ENCODE data around the gene LAMA3. TPM values are rescaled to one million over a fixed set of nuclear protein-coding genes. Genes with fewer than 3 reads are reported as not detected.

Gene LAMA3
- total RNA-seq, 2 donors from 2014 or later: 0.58 to 1.3 TPM

DNA sequence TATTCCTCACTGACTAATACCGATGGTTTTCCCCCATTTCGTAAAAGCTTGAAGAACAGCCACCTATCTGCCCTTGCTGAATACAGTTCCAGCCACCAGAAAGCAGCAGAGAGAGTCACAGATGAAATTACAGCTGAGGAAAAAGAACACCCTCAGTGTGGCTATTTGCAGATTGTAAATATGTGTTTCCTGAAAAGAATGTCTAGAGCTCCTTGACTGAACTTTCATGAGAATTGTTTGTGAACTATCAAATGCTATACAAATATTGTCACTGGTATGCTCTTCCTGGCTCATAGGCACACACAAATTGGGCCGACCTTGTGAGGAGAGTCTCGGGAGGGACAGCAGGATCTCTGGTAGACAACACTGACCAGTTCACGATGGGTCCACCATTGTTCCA lies 267.2 kb downstream of the LAMA3 start:
- TF ChIP-seq, protein P1, sequence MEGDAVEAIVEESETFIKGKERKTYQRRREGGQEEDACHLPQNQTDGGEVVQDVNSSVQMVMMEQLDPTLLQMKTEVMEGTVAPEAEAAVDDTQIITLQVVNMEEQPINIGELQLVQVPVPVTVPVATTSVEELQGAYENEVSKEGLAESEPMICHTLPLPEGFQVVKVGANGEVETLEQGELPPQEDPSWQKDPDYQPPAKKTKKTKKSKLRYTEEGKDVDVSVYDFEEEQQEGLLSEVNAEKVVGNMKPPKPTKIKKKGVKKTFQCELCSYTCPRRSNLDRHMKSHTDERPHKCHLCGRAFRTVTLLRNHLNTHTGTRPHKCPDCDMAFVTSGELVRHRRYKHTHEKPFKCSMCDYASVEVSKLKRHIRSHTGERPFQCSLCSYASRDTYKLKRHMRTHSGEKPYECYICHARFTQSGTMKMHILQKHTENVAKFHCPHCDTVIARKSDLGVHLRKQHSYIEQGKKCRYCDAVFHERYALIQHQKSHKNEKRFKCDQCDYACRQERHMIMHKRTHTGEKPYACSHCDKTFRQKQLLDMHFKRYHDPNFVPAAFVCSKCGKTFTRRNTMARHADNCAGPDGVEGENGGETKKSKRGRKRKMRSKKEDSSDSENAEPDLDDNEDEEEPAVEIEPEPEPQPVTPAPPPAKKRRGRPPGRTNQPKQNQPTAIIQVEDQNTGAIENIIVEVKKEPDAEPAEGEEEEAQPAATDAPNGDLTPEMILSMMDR (conservative IDR thresholded peaks at IDR 0.05): no peak
- H3K9me3 ChIP-seq (ENCODE audit: control insufficient read depth, low read length): no peaks in the 10 kb centered on the region
- no peak overlapping the region for H3K9ac ChIP-seq (ENCODE audit: extremely low read depth, low read length, poor library complexity, severe bottlenecking)
- no peaks in the 10 kb centered on the region for H3K36me3 Mint-ChIP-seq (ENCODE audit: low read depth)
- H3K27ac Mint-ChIP-seq: no peak overlapping the region
- DNase-seq: no peak
- H3K4me1 ChIP-seq (ENCODE audit: control insufficient read depth, insufficient read depth, low read length): no peaks in the 10 kb centered on the region
- H3K27me3 ChIP-seq (ENCODE audit: control insufficient read depth, insufficient read depth, low read length, poor library complexity, severe bottlenecking): no peaks in the 10 kb centered on the region
- H3K4me3 ChIP-seq (ENCODE audit: low read length): no peak overlapping the region
- H3K27me3 Mint-ChIP-seq (ENCODE audit: insufficient read depth): no peaks in the 10 kb centered on the region
- no peaks in the 10 kb centered on the region for H3K36me3 ChIP-seq (ENCODE audit: control insufficient read depth, insufficient read depth, low read length)
- no peak overlapping the region for H3K4me3 Mint-ChIP-seq
- H3K4me1 Mint-ChIP-seq: peaks cover 4% of the 10 kb centered on the region
- no peaks in the 10 kb centered on the region for H3K9me3 Mint-ChIP-seq
- no peak overlapping the region for H3K27ac ChIP-seq (ENCODE audit: low read depth, low read length)
- WGBS, 2 experiments (ENCODE audit: insufficient coverage in 1 of 2, insufficient read length in 1 of 2): 94 to 100% methylated on average over 5 of the region's 5 CpGs

DNA sequence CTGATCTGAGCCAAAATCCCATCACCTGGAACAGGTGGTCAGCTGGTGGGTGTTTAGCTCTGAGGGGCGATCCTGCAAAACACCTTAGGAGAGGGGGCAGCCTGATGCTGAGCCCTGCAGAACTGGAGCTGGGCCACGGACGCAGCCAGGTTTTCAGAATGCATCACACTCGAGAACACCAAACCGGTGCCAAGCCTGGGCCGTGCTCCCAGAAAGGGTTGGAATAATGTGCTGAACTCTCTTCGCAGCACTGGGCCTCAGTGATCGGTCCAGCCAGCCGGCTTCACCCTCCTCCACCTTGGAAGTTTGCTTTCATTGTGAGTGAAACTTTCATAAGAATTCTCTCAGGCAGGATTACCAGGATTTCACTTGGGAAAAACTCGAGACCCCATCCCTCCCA lies 268.8 kb downstream of the LAMA3 start:
- Histone ChIP-seq H3K27me3 (ENCODE audit: control insufficient read depth, insufficient read depth, low read length, poor library complexity, severe bottlenecking) (no peaks in the 10 kb centered on the region), H3K4me3 (ENCODE audit: low read length) (no peak overlapping the region), H3K36me3 (ENCODE audit: control insufficient read depth, insufficient read depth, low read length) (no peaks in the 10 kb centered on the region), H3K9me3 (ENCODE audit: control insufficient read depth, low read length) (no peaks in the 10 kb centered on the region), H3K27ac (ENCODE audit: low read depth, low read length) (no peak overlapping the region), H3K4me1 (ENCODE audit: control insufficient read depth, insufficient read depth, low read length) (no peaks in the 10 kb centered on the region), H3K9ac (ENCODE audit: extremely low read depth, low read length, poor library complexity, severe bottlenecking) (no peak overlapping the region)
- H3K4me1 Mint-ChIP-seq: no peaks in the 10 kb centered on the region
- H3K4me3 Mint-ChIP-seq: no peak overlapping the region
- no peak overlapping the region for H3K27ac Mint-ChIP-seq
- WGBS, 2 experiments (ENCODE audit: insufficient coverage in 1 of 2, insufficient read length in 1 of 2): 90 to 91% methylated on average over 9 to 10 of the region's 10 CpGs
- H3K9me3 Mint-ChIP-seq: no peaks in the 10 kb centered on the region
- TF ChIP-seq, protein P1 (conservative IDR thresholded peaks at IDR 0.05): no peak
- no peak for DNase-seq
- no peaks in the 10 kb centered on the region for H3K27me3 Mint-ChIP-seq (ENCODE audit: insufficient read depth)
- no peaks in the 10 kb centered on the region for H3K36me3 Mint-ChIP-seq (ENCODE audit: low read depth)

DNA sequence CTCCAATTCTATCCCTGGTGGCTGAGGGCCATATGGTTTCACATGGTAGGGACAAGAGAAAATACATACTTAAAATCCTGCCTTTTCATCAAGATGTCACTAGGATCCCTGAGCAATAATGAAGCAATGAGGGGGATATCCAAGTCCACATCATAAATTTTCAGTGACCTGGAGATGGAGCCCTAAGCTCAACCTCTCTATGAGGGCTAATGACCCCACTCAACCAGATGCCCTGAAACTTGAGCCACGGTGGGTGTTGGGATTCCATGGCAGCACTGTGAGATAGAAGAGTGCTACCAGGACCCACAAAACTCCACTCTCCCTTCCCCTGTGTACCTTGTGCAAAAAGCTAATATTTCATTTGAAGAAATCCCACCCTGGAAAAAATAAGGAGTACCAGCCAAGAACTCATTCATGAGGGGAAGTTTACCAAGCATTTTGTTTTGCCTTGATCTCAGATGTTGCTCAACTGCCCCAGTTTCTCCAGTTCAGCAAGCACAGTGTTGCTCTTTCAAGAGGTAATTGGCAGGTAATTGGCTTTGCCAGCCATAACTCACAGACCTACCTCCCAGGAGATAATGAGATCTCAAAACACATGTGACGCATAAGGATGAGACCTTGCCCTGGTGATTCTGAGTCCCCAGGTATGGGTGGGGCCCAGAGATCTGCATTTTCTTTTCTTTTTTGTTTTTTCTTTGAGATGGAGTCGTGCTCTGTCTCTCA lies 274.4 kb downstream of the LAMA3 start:
- H3K9ac ChIP-seq (ENCODE audit: extremely low read depth, low read length, poor library complexity, severe bottlenecking): no peak overlapping the region
- Mint-ChIP-seq H3K4me1 (peaks cover 30% of the 10 kb centered on the region), H3K9me3 (peaks cover 2% of the 10 kb centered on the region), H3K27me3 (ENCODE audit: insufficient read depth) (no peaks in the 10 kb centered on the region), H3K36me3 (ENCODE audit: low read depth) (no peaks in the 10 kb centered on the region), H3K4me3 (no peak overlapping the region), H3K27ac (no peak overlapping the region)
- H3K27ac ChIP-seq (ENCODE audit: low read depth, low read length): no peak overlapping the region
- H3K9me3 ChIP-seq (ENCODE audit: control insufficient read depth, low read length): no peaks in the 10 kb centered on the region
- WGBS, 2 experiments (ENCODE audit: insufficient coverage in 1 of 2, insufficient read length in 1 of 2): 84 to 89% methylated on average over 2 to 3 of the region's 3 CpGs
- no peaks in the 10 kb centered on the region for H3K4me1 ChIP-seq (ENCODE audit: control insufficient read depth, insufficient read depth, low read length)
- TF ChIP-seq, protein P1 (conservative IDR thresholded peaks at IDR 0.05): no peak
- no peak for DNase-seq
- no peaks in the 10 kb centered on the region for H3K36me3 ChIP-seq (ENCODE audit: control insufficient read depth, insufficient read depth, low read length)
- H3K27me3 ChIP-seq (ENCODE audit: control insufficient read depth, insufficient read depth, low read length, poor library complexity, severe bottlenecking): no peaks in the 10 kb centered on the region
- no peak overlapping the region for H3K4me3 ChIP-seq (ENCODE audit: low read length)

Measured in endodermal cell (in vitro differentiated cells).